Immature natural killer cell (primary cell): ENCODE measurements around the gene SLC15A3. TPM values are rescaled to one million over a fixed set of nuclear protein-coding genes. Genes with fewer than 3 reads are reported as not detected.

Experiments
- DNase-seq, 3 donors: peaks; one replicate each; pipeline ENCODE4 v3.0.0; 2022; ENCODE audit warnings: mixed read lengths in 1 of 3
- H3K27ac Mint-ChIP-seq, 6 donors: one replicate each; pipeline ENCODE4 v1.8.0; 2020; ENCODE audit warnings: mixed read lengths in 6 of 6, mild to moderate bottlenecking in 5 of 6, inconsistent platforms in 4 of 6, moderate library complexity in 3 of 6
- H3K27me3 Mint-ChIP-seq, 3 donors: one replicate each; pipeline ENCODE4 v1.8.0; 2020 to 2021; ENCODE audit warnings: low read depth in 3 of 3, mild to moderate bottlenecking in 3 of 3, mixed read lengths in 3 of 3, moderate library complexity in 3 of 3, inconsistent platforms in 1 of 3
- H3K36me3 Mint-ChIP-seq, 3 donors: one replicate each; pipeline ENCODE4 v1.8.0; 2020; ENCODE audit warnings: mixed read lengths in 3 of 3, inconsistent platforms in 2 of 3, mild to moderate bottlenecking in 2 of 3
- H3K4me1 Mint-ChIP-seq, 2 donors: one replicate each; pipeline ENCODE4 v1.8.0; 2020; ENCODE audit warnings: inconsistent platforms in 2 of 2, mild to moderate bottlenecking in 2 of 2, mixed read lengths in 2 of 2, moderate library complexity in 1 of 2
- H3K4me3 Mint-ChIP-seq, 5 donors: one replicate each; pipeline ENCODE4 v1.8.0; 2020; ENCODE audit warnings: mild to moderate bottlenecking in 5 of 5, mixed read lengths in 5 of 5, inconsistent platforms in 3 of 5, moderate library complexity in 3 of 5
- H3K9me3 Mint-ChIP-seq, 6 donors: one replicate each; pipeline ENCODE4 v1.8.0; 2020; ENCODE audit warnings: mild to moderate bottlenecking in 6 of 6, mixed read lengths in 6 of 6, inconsistent platforms in 4 of 6, moderate library complexity in 3 of 6
- polyA plus RNA-seq, 3 donors: library from polyadenylated mRNA; unstranded; fragments of 300-500 nt; fragmentation: Illumina TruSeq; gene quantifications; one replicate each; pipeline ENCODE4 v1.2.3, GENCODE V29; 2021

SLC15A3 gene
- polyA plus RNA-seq, 3 donors from 2014 or later = 0.41 to 0.43 TPM; not detected in 1

DNA sequence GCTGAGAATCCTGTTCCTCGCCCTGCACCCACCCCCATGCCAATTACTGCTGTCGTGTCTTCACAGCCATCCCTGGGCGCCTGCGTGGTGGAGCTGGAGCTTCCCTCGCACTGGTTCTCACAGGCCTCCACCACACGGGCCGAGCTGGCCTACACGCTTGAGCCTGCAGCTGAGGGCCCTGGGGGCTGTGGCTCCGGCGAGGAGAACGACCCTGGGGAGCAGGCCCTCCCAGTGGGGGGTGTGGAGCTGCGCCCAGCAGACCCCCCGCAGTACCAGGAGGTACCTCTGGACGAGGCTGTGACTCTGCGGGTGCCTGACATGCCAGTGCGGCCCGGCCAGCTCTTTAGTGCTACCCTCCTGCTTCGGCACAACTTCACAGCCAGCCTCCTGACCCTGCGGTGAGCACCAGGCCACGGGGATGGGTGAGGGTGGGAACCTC is 23.4 kb downstream of the SLC15A3 start:
- H3K27me3 Mint-ChIP-seq = peaks cover 1 to 6% (median 6%) of the 10 kb centered on the region in 3 donors
- no peak overlapping the region for H3K27ac Mint-ChIP-seq
- H3K4me1 Mint-ChIP-seq = peaks cover 0 to 9% of the 10 kb centered on the region in 2 donors
- no peak overlapping the region for H3K4me3 Mint-ChIP-seq
- no peaks in the 10 kb centered on the region for H3K9me3 Mint-ChIP-seq
- no peak for DNase-seq
- no peaks in the 10 kb centered on the region for H3K36me3 Mint-ChIP-seq

DNA sequence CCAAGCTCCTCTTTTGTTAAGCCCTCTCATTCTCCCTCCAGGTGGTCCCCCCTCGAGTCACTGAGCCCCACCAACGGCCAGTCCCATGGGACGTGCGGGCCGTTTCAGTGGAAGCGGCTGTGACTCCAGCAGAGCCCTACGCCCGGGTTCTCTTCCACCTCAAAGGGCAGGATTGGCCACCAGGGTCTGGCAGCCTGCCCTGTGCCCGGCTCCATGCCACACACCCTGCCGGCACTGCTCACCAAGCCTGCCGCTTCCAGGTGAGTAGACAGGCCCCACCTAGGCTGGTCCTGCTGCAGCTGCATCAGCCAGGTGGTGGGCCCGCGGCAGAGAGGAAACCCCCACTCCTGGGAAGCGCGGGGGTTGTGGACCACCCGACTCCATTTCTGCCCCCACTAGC is 24.4 kb downstream of the SLC15A3 start:
- H3K4me1 Mint-ChIP-seq = peaks cover 0 to 10% of the 10 kb centered on the region in 2 donors
- H3K9me3 Mint-ChIP-seq = no peaks in the 10 kb centered on the region
- H3K27me3 Mint-ChIP-seq = peaks cover 1 to 6% (median 6%) of the 10 kb centered on the region in 3 donors
- H3K4me3 Mint-ChIP-seq = no peak overlapping the region
- peaks cover 5 to 10% (median 5%) of the 10 kb centered on the region in 3 donors for H3K36me3 Mint-ChIP-seq
- H3K27ac Mint-ChIP-seq = no peak overlapping the region
- no peak for DNase-seq

DNA sequence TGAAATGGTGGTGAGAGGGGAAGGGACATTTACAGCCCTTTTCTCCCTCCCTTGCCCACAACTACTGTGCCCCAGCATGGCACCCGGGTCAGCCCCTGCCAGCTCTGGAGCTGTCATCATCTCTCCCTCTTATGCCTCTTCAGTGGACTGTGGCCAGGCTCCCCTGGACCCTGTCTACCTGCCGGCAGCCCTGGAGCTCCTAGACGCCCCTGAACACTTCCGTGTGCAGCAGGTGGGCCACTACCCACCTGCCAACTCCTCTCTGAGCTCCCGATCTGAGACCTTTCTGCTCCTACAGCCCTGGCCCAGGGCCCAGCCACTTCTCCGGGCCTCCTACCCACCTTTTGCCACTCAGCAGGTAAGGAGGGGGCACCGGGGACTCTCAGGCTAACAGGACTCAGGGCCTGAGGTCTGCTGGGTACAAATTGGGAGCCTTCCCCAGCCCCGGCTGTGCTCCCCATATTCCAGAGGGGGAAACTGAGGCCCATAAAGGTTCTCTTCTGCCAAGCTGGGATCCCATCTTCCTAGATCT is 24.8 kb downstream of the SLC15A3 start:
- no peaks in the 10 kb centered on the region for H3K9me3 Mint-ChIP-seq
- peaks cover 1 to 7% (median 6%) of the 10 kb centered on the region in 3 donors for H3K27me3 Mint-ChIP-seq
- H3K4me1 Mint-ChIP-seq = peaks cover 0 to 10% of the 10 kb centered on the region in 2 donors
- peaks cover 9 to 14% (median 10%) of the 10 kb centered on the region in 3 donors for H3K36me3 Mint-ChIP-seq
- no peak overlapping the region for H3K4me3 Mint-ChIP-seq
- DNase-seq = no peak
- no peak overlapping the region for H3K27ac Mint-ChIP-seq

DNA sequence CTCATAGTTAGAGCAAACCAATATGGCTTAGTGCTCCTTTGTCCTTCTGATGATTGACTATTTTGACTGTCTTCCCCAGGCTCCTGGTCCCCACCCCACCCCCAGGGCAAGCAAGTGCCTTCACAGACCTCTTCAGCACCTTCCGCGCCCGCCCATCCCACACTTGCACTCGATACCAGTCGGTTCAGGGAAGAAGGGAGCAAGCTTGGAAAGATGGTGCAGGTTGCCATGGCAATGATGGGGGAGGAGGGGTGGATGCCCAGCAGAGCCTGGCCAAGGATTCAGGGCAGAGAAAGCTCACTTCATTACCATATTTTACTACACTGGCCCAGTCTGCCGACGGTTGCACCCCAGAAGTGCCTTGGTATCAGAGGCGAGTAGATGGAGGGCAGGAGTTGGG is 25.5 kb downstream of the SLC15A3 start:
- Mint-ChIP-seq H3K4me3 (peak overlapping the region in 2 of 5 donors; percentile 14 to 32), H3K27me3 (peaks cover 1 to 7% (median 6%) of the 10 kb centered on the region in 3 donors), H3K36me3 (peaks cover 12 to 18% (median 16%) of the 10 kb centered on the region in 3 donors), H3K9me3 (no peaks in the 10 kb centered on the region), H3K4me1 (peaks cover 0 to 10% of the 10 kb centered on the region in 2 donors), H3K27ac (no peak overlapping the region)
- no peak for DNase-seq

DNA sequence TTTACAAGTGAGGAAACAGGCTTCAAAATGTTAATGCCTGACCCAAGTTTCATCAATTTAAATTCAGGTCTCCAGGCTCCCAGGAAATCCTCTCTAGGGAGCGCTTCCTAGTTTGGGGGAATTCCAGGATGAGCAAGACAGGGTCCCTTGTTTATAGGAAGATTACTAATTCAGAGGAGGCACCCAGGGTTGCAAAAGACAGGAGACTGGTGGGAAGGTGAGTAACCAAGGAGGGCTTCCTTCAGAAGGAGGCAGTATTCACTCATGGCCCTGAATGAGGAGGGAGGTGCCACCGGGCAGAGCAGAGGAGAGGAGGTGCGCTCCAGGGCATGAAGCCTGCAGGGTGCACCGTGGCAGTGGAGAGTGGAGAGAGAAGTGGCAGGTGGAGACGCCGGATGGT is 26.1 kb downstream of the SLC15A3 start:
- Mint-ChIP-seq H3K27me3 (peaks cover 1 to 7% (median 4%) of the 10 kb centered on the region in 3 donors), H3K27ac (peak overlapping the region in 1 of 6 donors; percentile 6)

DNA sequence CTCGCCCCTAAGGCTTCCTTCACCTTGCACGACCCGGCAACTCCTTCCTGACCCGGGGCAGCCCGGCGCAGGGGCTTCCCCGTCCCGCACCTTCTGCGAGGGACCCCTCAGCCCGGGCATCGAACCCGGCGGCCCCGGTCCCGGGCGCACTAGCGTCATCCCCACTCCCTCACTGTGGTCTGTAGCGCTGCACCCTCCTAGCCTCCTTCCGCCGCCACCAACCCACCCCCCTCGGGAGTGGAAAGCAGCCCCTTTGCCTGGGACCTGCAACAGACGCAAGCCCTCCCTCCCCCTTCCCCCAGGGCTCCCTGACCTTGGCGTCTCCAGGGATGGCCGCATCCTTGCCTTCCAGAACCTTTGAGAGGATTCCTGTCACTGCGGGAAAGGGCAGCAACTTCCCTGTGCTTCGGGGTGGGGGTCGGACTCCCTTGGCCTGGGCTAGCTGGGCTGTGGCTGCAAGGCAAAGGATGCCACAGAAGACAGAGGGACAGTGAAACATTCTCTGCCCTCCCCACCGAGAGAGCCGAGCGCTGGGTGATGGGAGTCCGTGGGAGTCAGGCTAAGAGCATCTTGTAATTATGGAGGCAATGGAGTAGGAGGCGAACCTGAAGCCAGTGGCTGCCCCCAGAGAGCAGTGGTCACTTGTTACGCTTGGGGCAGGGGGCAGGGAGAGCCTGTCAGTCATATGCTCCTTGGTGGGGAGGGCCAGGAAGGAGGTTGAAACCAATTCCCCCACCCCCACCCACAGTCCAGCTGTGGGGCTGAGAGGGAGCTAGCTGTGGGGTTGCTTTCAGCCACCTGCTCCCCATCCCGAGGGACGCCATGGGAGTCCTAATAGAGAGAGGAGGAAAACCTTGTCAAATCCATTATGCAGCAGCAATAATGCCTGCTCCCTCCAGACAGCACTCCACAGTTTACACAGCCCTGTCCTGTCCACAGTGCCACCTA is 26.8 kb downstream of the SLC15A3 start:
- DNase-seq = no peak
- peak overlapping the region; percentile 59 to 73 (median 71) for H3K4me3 Mint-ChIP-seq
- peaks cover 0 to 7% (median 4%) of the 10 kb centered on the region in 3 donors for H3K27me3 Mint-ChIP-seq
- peaks cover 21 to 32% (median 28%) of the 10 kb centered on the region in 3 donors for H3K36me3 Mint-ChIP-seq
- H3K4me1 Mint-ChIP-seq = peaks cover 0 to 12% of the 10 kb centered on the region in 2 donors
- no peaks in the 10 kb centered on the region for H3K9me3 Mint-ChIP-seq
- no peak overlapping the region for H3K27ac Mint-ChIP-seq

More for the DNA sequence above, 26.1 kb downstream of the SLC15A3 start:
- peaks cover 15 to 25% (median 22%) of the 10 kb centered on the region in 3 donors for H3K36me3 Mint-ChIP-seq
- DNase-seq = no peak
- peak overlapping the region; percentile 3 to 71 (median 38) for H3K4me3 Mint-ChIP-seq
- no peaks in the 10 kb centered on the region for H3K9me3 Mint-ChIP-seq
- peaks cover 0 to 10% of the 10 kb centered on the region in 2 donors for H3K4me1 Mint-ChIP-seq

DNA sequence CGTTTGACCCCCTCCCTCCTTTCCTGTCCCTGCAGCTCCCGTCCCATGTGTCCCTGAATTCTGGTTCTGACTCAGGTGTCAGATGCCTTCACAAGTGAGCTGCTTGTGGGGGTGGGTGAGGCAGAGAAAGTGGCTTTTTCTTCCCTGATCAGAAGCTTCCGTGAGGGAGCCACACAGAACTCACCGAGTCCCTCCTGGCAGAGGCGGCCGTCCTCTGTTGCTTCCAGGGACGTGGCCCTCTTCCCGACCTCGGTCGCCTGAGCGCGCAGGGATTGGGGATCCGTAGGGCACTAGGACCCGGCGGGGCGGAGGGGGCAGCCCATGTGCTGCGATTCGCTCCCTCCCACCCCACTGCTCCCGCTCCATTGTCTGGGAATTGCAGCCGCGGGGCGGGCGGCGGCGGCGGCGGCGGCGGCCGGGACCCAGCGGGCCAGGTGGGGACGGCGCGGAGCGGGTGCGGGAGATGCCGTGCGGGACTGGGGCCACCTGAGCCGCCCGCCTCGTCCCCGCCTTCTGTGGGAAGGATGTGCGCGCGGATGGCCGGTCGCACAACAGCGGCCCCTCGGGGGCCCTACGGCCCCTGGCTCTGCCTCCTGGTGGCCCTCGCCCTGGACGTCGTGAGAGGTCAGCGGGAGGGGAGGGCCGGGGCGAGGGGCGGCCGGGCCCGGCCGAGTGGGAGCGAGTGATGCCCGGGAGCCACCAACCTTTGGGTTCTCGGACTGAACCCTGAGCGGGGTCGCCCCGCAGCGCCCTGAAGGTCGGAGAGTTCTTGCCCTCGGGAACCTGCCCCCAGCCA is 27.7 kb downstream of the SLC15A3 start, which contains the start of gene TMEM132A:
Gene TMEM132A, plus strand, starts transcription at position 351 of the 796 bp plus-strand sequence. Its CDS starts 174 bp downstream, at position 525.
- Mint-ChIP-seq H3K4me3 (peak within 1 kb of the TSS; percentile 59 to 73 (median 71)), H3K9me3 (no peaks in the 10 kb centered on the region), H3K36me3 (peaks cover 21 to 40% (median 33%) of the 10 kb centered on the region in 3 donors), H3K4me1 (peaks cover 0 to 12% of the 10 kb centered on the region in 2 donors), H3K27me3 (peaks cover 0 to 7% (median 4%) of the 10 kb centered on the region in 3 donors), H3K27ac (no peak within 1 kb of the TSS)
- peak in 1 of 3 donors; percentile 5 for DNase-seq

DNA sequence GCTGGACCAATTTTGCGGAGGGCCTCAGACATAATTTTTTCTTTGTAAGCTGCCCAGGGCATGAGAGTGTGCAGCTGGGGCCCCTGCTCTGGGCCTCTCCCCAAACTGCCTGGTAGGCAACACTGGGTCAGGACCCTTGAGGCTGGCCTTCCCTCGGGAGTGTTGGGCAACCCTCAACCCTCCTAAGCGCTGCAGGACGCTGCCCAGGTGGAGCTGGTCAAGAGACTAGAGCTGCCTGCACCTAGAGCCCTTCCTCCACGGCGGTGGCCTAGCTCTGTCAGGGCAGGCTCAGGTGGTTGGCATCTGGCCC is 28.2 kb downstream of the SLC15A3 start:
- no peak overlapping the region for H3K27ac Mint-ChIP-seq
- H3K9me3 Mint-ChIP-seq = no peaks in the 10 kb centered on the region
- peaks cover 21 to 40% (median 33%) of the 10 kb centered on the region in 3 donors for H3K36me3 Mint-ChIP-seq
- H3K4me1 Mint-ChIP-seq = peaks cover 0 to 12% of the 10 kb centered on the region in 2 donors
- peak overlapping the region; percentile 45 to 66 (median 53) for H3K4me3 Mint-ChIP-seq
- peaks cover 0 to 6% (median 4%) of the 10 kb centered on the region in 3 donors for H3K27me3 Mint-ChIP-seq
- no peak for DNase-seq

DNA sequence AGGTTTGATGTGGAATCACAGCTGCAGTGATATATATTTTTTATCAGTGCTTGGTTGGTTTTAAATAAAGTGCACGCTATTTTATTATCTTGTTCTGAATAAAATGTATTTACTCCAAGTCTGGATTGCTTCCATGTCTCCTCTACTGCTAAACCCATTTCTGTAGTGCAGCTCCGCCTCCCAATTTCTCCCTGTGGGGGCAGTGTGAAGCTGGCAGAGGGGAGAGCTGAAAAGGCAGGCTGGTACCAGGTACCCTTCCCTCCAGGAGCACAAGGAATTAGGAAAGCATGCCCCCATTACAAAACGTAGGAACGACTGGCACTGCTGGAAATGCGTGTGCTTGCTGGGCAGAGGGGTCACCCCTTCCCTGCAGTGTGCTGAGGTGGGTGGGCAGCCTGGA is 28.6 kb downstream of the SLC15A3 start:
- no peaks in the 10 kb centered on the region for H3K9me3 Mint-ChIP-seq
- peaks cover 21 to 40% (median 33%) of the 10 kb centered on the region in 3 donors for H3K36me3 Mint-ChIP-seq
- H3K27ac Mint-ChIP-seq = no peak overlapping the region
- peaks cover 0 to 6% (median 4%) of the 10 kb centered on the region in 3 donors for H3K27me3 Mint-ChIP-seq
- DNase-seq = no peak
- H3K4me1 Mint-ChIP-seq = peaks cover 0 to 12% of the 10 kb centered on the region in 2 donors
- peak overlapping the region; percentile 18 to 68 (median 53) for H3K4me3 Mint-ChIP-seq

DNA sequence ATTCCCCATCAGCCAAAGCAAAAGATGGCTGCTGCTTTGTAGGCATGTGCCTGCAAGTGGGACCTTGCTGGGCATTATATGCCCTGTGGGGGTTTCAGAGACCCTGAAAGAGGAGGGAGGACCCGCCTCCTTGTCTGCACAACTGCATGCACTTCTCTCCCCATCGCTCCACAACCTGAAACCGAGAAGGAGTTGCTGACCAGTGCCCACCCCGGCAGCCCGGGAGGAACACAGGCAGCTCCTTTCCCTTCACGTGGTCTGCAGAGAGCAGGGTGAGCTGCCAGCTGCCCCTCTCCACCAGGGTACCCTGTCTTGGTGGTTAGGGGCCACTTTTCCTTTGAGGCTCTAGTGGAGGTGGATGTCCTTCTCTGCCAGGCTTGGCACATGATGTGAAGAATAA is 29.1 kb downstream of the SLC15A3 start:
- Mint-ChIP-seq H3K36me3 (peaks cover 21 to 40% (median 33%) of the 10 kb centered on the region in 3 donors), H3K4me3 (peak overlapping the region in 1 of 5 donors; percentile 60)

DNA sequence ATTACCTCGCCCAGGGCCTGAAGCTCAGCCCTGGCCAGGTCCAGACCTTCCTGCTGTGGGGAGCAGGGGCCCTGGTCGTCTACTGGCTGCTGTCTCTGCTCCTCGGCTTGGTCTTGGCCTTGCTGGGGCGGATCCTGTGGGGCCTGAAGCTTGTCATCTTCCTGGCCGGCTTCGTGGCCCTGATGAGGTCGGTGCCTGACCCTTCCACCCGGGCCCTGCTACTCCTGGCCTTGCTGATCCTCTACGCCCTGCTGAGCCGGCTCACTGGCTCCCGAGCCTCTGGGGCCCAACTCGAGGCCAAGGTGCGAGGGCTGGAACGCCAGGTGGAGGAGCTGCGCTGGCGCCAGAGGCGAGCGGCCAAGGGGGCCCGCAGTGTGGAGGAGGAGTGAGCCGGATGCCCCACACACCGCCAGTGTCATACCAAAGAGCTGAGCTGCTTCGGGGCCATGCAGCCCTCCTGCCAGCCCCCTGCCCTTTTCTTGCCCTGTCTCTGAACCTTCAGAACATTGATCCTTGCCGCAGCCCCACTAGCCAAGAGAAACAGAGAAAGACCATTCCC is 30.1 kb downstream of the SLC15A3 start:
- no peak for DNase-seq
- Mint-ChIP-seq H3K36me3 (peaks cover 21 to 40% (median 33%) of the 10 kb centered on the region in 3 donors), H3K4me1 (peaks cover 7 to 18% of the 10 kb centered on the region in 2 donors), H3K9me3 (no peaks in the 10 kb centered on the region), H3K4me3 (no peak overlapping the region), H3K27ac (no peak overlapping the region), H3K27me3 (peaks cover 0 to 6% (median 4%) of the 10 kb centered on the region in 3 donors)

More for the DNA sequence above, 29.1 kb downstream of the SLC15A3 start:
- Mint-ChIP-seq H3K27ac (no peak overlapping the region), H3K4me1 (peaks cover 0 to 12% of the 10 kb centered on the region in 2 donors), H3K9me3 (no peaks in the 10 kb centered on the region), H3K27me3 (peaks cover 0 to 6% (median 4%) of the 10 kb centered on the region in 3 donors)
- no peak for DNase-seq

DNA sequence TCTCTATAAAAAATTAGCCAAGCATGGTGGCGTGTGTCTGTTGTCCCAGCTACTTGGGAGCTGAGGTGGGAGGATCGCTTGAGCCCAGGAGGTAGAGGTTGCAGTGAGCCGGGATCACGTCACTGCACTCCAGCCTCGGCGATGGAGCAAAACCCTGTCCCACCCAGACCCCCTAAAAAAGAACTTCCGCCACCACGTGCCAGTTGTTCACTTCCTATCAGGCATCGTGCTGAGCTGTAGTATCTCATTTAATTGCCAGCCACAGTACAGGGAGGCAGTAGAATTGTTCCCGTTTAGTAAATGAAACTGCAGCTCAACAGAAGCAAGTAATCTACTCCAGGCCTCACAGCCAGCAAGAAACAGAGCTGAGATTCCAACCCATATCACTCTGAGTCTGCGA is 30.7 kb downstream of the SLC15A3 start:
- peaks cover 0 to 4% (median 4%) of the 10 kb centered on the region in 3 donors for H3K27me3 Mint-ChIP-seq
- H3K4me3 Mint-ChIP-seq = no peak overlapping the region
- no peak for DNase-seq
- no peak overlapping the region for H3K27ac Mint-ChIP-seq
- peaks cover 13 to 23% of the 10 kb centered on the region in 2 donors for H3K4me1 Mint-ChIP-seq
- no peaks in the 10 kb centered on the region for H3K9me3 Mint-ChIP-seq
- H3K36me3 Mint-ChIP-seq = peaks cover 21 to 40% (median 33%) of the 10 kb centered on the region in 3 donors

DNA sequence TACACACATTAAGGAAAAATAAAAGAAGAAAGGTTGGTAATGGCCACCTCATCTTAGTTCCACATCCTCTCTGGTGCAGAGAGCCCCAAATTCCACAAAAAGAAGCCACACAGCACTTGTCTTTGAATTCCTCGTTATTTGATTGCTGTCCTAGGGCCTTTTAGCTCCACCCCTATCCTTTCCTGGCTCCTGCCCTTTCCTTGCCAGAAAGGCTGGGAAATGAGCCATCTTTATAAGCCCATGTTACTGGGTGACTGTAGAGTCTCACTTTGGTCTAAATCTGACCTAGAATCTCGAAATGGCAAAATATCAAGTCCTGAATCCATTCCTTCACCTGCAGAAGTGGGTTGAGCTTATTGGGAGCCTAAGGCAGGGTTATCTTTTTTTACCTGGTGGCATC is 32.0 kb downstream of the SLC15A3 start:
- no peak for DNase-seq
- Mint-ChIP-seq H3K4me3 (no peak overlapping the region), H3K27ac (no peak overlapping the region), H3K27me3 (peaks cover 0 to 4% (median 0%) of the 10 kb centered on the region in 3 donors), H3K9me3 (no peaks in the 10 kb centered on the region), H3K36me3 (peaks cover 21 to 40% (median 33%) of the 10 kb centered on the region in 3 donors), H3K4me1 (peaks cover 26 to 30% of the 10 kb centered on the region in 2 donors)
